Urinary bladder (tissue), 4 donors: Measurements from ENCODE around the gene MBOAT2. TPM values are rescaled to one million over a fixed set of nuclear protein-coding genes. Genes with fewer than 3 reads are reported as not detected.
"Not testable (repeated sequence)": the region's sequence is repeated elsewhere in the genome, so short reads cannot be mapped to it uniquely, and the experiment has no call there.

ENCODE experiments used
- DNase-seq: peaks from one replicate; pipeline ENCODE4 v3.0.0-alpha.2; 2015; ENCODE audit errors: extremely low spot score
- H3K27ac ChIP-seq: one replicate; pipeline ENCODE4 v1.5.1; 2013; ENCODE audit warnings: low read depth, mild to moderate bottlenecking, moderate library complexity
- H3K36me3 ChIP-seq: one replicate; pipeline ENCODE4 v1.6.1; 2013; ENCODE audit warnings: mild to moderate bottlenecking, moderate library complexity; ENCODE audit not compliant: insufficient read depth
- H3K4me1 ChIP-seq: one replicate; pipeline ENCODE4 v1.6.1; 2013; ENCODE audit warnings: mild to moderate bottlenecking, moderate library complexity; ENCODE audit not compliant: insufficient read depth
- H3K4me3 ChIP-seq: one replicate; pipeline ENCODE4 v1.5.1; 2013; ENCODE audit warnings: low read depth, low read length
- WGBS: extraction: QIAGEN DNeasy Blood & Tissue Kit; methylation state at CpG from one replicate; pipeline ENCODE4 v1.1.7; 2013; 5-methylcytosine and 5-hydroxymethylcytosine counted together
- polyA plus RNA-seq: library from polyadenylated mRNA; stranded (reverse); fragments of 200-250 nt; gene quantifications from one replicate; pipeline ENCODE4 v1.2.3, GENCODE V29; 2013
- total RNA-seq: library from RNA; depleted of rRNA; stranded (reverse); fragments of >200 nt; gene quantifications from one replicate; pipeline ENCODE4 v1.2.3, GENCODE V29; 2014
- donor health status: healthy with polysubstance abuse.
- donor health status: healthy.

The MBOAT2 gene
- total and polyA plus RNA-seq, 2 donors, result 9.4 to 58.4 TPM

GRCh38 chr2:8907764-8908288 lies 95.7 kb downstream of the MBOAT2 start:
- Histone ChIP-seq H3K4me1 (no peaks in the 10 kb centered on the region), H3K4me3 (no peak overlapping the region), H3K27ac (no peak overlapping the region), H3K36me3 (no peaks in the 10 kb centered on the region)
- DNase-seq, result no peak
- 85% methylated on average over 3 of the region's 3 CpGs for WGBS

- not testable (repeated sequence) for H3K27ac ChIP-seq, H3K4me3 ChIP-seq, DNase-seq, H3K4me1 ChIP-seq, H3K36me3 ChIP-seq
- 96% methylated on average over 7 of the region's 7 CpGs for WGBS
Observed at GRCh38 chr2:8903924-8904323, 99.6 kb downstream of the MBOAT2 start.

GRCh38 chr2:8902757-8903156 lies 100.7 kb downstream of the MBOAT2 start:
- H3K27ac ChIP-seq, H3K4me1 ChIP-seq, H3K36me3 ChIP-seq, H3K4me3 ChIP-seq, DNase-seq: not testable (repeated sequence)
- 96% methylated on average over 7 of the region's 7 CpGs for WGBS

- WGBS, result 86% methylated on average over 1 of the region's 1 CpG
- not testable (repeated sequence) for H3K27ac ChIP-seq, DNase-seq, H3K4me3 ChIP-seq, H3K36me3 ChIP-seq, H3K4me1 ChIP-seq
Observed at GRCh38 chr2:8897206-8897605, 106.3 kb downstream of the MBOAT2 start.

- H3K27ac ChIP-seq, H3K36me3 ChIP-seq, H3K4me1 ChIP-seq, H3K4me3 ChIP-seq, DNase-seq: not testable (repeated sequence)
- WGBS, result 76% methylated on average over 5 of the region's 5 CpGs
Observed at GRCh38 chr2:8896671-8897070, 106.8 kb downstream of the MBOAT2 start.

GRCh38 chr2:8895087-8895912 lies 108.2 kb downstream of the MBOAT2 start:
- H3K27ac ChIP-seq, H3K4me1 ChIP-seq, H3K36me3 ChIP-seq, H3K4me3 ChIP-seq, DNase-seq: not testable (repeated sequence)
- 95% methylated on average over 13 of the region's 13 CpGs for WGBS

- Histone ChIP-seq H3K36me3 (no peaks in the 10 kb centered on the region), H3K4me1 (no peaks in the 10 kb centered on the region), H3K4me3 (no peak overlapping the region), H3K27ac (no peak overlapping the region)
- DNase-seq, result no peak
- 89% methylated on average over 19 of the region's 19 CpGs for WGBS
Observed at GRCh38 chr2:8893978-8894820, 109.3 kb downstream of the MBOAT2 start.

- WGBS, result 84% methylated on average over 1 of the region's 1 CpG
- Histone ChIP-seq H3K36me3 (no peaks in the 10 kb centered on the region), H3K4me3 (no peak overlapping the region), H3K27ac (no peak overlapping the region), H3K4me1 (no peaks in the 10 kb centered on the region)
- DNase-seq, result no peak
Observed at GRCh38 chr2:8893474-8893873, 110.0 kb downstream of the MBOAT2 start.

GRCh38 chr2:8892111-8892510 lies 111.4 kb downstream of the MBOAT2 start:
- H3K4me1 ChIP-seq, result no peaks in the 10 kb centered on the region
- DNase-seq, result no peak
- no peaks in the 10 kb centered on the region for H3K36me3 ChIP-seq
- no peak overlapping the region for H3K27ac ChIP-seq
- H3K4me3 ChIP-seq, result no peak overlapping the region
- 87% methylated on average over 2 of the region's 2 CpGs for WGBS

GRCh38 chr2:8889978-8890377 lies 113.5 kb downstream of the MBOAT2 start:
- H3K4me1 ChIP-seq, result no peaks in the 10 kb centered on the region
- no peak for DNase-seq
- no peak overlapping the region for H3K4me3 ChIP-seq
- 88% methylated on average over 7 of the region's 7 CpGs for whole genome bisulfite sequencing
- no peaks in the 10 kb centered on the region for H3K36me3 ChIP-seq
- H3K27ac ChIP-seq, result no peak overlapping the region

GRCh38 chr2:8888963-8889362 lies 114.5 kb downstream of the MBOAT2 start:
- Histone ChIP-seq H3K36me3 (no peaks in the 10 kb centered on the region), H3K4me1 (no peaks in the 10 kb centered on the region), H3K27ac (no peak overlapping the region), H3K4me3 (no peak overlapping the region)
- no peak for DNase-seq
- WGBS, result 92% methylated on average over 8 of the region's 8 CpGs

- 85% methylated on average over 2 of the region's 2 CpGs for WGBS
- Histone ChIP-seq H3K4me1 (no peaks in the 10 kb centered on the region), H3K4me3 (no peak overlapping the region), H3K36me3 (no peaks in the 10 kb centered on the region), H3K27ac (no peak overlapping the region)
- DNase-seq, result no peak
Observed at GRCh38 chr2:8886876-8887275, 116.6 kb downstream of the MBOAT2 start.

- Histone ChIP-seq H3K4me3 (no peak overlapping the region), H3K36me3 (no peaks in the 10 kb centered on the region), H3K27ac (no peak overlapping the region), H3K4me1 (no peaks in the 10 kb centered on the region)
- no peak for DNase-seq
- whole genome bisulfite sequencing, result 69% methylated on average over 1 of the region's 1 CpG
Observed at GRCh38 chr2:8886202-8886518, 117.3 kb downstream of the MBOAT2 start.
